ENCODE data around the gene CIITA.

The CIITA gene

DNA sequence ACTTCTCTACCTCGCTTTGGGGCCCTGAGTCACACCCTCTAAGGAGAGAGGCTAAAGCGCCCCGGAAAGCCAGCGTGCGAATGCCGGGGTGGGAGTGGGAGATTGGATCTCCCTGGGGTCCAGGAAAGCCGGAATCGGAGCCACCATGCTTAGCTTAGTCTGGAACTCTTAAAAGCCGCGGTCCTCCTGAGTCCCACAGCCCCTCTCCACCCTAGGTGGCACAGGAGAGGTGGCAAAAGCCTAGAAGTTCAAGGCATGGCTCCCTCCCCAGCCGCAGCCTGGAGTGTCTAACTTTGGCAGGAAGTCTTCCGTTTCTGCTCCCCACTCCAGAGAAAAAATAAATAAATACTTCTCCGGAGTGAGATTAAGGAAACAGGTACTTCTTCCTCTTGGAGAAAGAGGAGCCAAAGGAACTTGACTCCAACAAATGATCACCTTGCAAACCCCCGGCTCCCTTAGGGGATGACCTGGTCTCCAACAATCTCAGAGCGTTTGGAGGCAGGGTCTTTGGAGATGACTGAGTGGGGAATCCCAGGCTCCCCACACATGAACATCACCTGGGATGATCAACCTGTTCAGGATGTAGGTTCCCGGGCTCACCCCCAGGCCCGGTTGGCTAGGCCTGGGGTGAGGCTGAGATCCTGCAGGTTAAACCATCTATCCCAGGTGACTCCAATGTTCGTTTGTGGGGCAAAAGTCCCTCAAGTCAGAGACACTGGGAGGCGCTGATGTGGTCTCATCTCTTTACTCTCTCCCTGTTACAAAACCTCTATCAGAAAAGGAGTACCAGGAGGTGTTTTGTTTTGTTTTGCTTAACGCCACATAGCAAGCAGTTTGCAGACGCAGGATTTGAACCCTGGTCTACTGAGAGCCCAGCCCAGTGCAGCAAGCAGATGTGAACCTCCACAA is 2.9 kb downstream of the CIITA start:
- no peak for DNase-seq

DNA sequence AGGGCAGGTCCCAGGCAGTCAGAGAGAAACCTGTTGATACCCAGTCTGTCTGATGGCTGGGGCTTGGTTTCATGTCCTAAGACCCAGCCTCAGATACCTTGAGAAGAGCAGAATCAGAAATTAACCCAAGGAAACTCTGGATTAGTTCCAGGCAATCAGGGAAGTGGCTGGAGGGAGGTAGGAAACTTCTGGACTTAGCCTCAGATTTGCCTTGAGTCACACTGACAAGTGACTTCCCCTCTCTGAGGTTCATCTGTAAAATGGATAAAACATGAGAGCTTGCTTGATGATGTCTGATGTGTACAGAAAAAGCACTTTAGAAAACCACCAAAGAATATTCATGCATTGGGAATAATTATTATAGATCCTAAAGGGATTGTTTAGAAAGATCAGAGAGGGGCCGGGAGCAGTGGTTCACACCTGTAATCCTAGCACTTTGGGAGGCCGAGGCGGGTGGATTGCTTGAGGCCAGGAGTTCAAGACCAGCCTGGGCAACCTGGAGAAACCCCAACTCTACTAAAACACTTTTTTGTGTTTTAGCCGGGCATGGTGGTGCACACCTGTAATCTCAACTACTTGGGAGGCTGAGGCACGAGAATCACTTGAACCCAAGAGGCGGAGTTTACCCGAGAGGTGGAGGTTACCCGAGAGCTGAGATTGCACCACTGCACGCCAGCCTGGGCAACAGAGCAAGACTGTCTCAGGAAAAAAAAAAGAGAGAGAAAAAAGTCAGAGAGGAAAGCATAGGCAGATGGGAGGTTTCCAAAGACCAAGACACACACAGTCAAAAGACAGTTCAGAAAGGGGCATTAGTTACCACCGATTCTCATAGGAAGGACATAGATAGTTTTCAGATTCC is 3.8 kb downstream of the CIITA start:
- DNase-seq, result no peak

DNA sequence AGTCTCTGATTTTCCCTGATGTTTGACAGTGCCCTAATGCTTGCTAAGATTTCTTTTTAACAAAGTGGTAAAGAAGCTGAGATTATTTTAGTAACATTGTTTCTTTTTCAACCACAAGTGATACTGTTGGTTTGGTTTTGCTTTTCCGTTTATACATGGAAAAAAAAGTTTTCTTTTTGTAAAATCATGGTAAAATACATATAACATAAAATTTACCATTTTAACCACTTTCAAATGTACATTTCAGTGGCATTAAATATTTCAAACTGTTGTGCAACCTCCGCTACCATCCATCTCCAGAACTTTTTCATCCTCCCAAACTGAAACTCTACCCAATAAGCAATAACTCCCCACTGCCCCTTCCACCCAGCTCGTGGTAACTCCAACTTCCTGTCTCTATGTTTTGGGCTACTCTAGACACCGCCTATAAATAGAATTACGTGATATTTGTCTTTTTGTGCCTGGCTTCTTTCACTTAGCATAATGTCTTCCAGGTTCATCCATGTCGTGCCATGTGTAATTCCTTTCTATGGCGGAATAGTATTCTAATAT is 4.6 kb downstream of the CIITA start:
- DNase-seq, result no peak

DNA sequence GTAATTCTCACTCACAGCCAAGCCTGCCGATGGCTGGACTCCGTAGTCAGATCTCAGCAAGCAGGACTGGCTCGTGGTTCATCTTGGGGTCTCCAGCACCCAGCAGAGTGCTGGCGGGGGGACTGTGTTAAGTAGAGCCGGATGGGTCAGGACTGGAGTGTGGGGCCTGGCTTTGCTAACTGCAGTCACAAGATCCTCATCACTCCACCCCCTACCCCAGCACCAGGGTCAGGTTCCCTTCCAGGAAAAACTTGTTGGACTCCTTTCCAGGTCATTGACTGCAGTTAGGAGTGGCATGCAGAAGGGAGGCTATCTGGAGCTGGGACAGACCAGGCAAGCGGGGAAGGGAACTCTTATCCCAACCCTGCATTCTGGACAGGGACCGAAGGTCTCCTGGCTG is 6.0 kb downstream of the CIITA start:
- no peak for DNase-seq

DNA sequence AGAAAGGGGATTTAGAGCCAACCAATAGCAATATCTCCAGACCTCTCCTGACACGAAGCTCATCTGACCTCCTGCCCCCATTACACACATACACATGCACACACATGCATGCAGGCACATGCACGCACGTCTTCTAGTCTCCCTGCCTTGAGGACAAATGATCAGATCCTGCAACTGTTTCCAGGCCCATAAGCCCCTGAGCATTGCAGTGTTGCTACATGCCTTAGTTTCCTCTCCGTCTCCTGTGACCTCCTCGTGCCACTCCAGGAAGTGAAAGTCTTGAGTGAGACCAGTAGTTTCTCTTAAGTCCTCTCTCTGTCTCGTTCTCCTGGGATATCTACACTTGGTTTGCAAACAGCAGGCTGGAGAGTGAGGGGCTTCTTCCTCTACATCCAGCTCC is 8.2 kb downstream of the CIITA start:
- DNase-seq, result no peak

DNA sequence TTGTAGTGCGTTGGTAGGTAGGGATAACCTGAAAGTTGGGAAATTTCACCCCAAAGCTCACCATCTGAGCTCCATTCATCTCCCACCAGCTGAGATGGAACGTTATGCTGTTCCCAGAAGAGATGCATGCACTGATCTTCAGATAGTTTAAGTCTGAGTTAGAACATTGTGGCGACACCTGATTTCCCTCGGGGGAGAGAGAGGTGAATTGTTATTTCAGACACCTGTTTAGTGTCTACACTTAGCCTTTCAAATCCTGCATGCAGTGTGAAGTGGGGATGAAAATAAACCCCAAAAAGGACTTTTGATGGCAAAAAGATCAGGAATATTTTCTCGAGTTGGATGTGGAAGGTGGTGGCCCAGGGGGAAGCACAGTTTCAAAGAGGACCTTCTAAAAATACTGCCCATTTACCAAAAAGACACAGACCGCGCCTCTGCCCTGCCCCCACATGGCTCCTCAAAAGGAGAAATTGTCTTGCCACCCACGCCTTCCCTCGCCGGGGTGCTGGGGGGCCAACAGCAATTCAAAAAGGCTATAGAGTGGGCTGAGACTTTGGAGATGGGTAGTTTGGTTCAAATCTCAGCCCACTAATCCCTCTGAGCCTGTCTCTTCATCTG is 11.4 kb downstream of the CIITA start:
- DNase-seq, result no peak

DNA sequence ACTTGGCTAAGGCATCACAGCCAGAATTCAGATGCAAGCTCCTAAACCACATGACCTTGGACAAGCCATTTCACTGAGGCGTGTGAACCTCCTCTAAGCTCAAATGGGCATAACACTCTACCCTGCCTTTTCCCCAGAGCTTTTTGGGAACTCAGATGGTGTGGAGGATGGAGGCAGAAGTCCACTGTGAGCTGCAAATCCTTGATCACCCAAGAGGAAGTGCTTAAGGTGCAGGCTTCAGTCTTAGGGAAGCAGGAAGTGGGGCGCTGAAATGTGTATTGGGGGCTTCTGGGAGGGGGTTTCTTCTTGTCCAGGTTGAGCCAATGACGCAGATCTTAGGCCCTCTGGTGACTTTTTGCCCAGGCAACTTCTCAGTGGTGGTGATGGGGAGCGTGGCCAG is 12.9 kb downstream of the CIITA start:
- no peak for DNase-seq

DNA sequence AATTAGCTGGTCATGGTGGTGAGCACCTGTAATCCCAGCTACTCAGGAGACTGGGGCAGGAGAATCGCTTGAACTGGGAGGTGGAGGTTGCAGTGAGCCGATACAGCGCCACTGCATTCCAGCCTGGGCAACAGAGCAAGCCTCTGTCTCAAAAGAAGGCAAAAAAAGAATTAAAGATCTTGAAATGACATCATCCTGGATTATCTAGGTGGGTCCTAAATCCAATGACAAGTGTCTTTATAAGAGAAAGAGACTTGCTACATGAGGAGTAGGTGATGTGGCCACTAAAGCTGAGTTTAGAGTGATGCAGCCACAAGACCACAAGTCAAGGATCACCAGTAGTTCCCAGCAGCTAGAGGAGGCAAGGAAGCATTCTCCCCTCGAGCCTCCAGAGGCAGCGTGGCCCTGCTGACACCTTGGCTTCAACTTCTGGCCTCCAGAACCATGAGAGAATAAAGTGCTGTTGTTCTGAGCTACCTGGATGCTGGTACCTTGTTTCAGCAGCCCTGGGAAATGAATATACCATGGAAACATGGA is 15.8 kb downstream of the CIITA start:
- DNase-seq, result no peak

DNA sequence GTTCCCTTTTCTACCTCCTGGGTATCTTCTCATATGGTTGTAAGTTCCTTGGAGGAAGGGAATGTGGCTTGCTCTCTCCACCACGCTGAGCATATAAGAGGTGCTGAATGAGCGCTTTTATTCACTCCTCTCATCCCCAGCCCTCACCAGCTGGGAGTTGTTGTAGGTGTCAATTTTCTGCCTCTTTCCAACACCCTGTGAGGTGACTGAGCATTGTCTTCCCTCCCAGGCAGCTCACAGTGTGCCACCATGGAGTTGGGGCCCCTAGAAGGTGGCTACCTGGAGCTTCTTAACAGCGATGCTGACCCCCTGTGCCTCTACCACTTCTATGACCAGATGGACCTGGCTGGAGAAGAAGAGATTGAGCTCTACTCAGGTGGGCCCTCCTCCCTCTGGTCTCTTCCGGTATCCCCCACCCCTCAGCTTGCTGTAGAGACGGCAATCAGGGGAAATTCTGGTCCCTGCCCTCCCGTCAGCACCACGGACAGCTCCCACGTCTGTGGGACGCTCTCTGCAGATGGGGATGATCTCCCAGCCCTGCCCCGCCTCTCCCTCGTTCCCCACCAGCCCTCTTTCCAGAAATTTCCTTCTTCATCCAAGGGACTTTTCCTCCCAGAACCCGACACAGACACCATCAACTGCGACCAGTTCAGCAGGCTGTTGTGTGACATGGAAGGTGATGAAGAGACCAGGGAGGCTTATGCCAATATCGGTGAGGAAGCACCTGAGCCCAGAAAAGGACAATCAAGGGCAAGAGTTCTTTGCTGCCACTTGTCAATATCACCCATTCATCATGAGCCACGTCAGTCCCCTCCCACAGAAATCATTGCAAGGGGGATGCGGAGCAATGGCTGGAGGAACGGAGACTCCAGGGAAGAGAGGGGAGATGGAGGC is 18.3 kb downstream of the CIITA start:
- DNase-seq, result no peak

DNA sequence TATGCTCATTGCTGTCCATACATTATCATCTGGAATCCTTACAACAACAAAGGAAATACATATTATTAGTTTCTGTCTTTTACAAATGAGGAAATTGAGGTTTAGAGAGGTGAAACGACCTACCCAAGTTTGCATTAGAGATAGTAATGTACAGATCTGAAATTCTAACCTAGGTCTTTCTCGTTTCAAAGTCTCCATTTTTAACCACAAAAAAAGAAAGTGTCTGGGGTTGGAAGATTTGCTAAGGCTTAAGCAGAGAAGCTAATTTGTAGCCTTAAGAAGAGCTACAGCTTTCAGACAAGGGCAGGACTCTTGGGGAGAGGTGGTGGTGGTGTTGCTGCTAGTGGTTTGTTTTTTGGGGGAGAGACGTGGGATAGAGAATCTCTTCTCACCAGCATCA is 19.2 kb downstream of the CIITA start:
- DNase-seq, result no peak

DNA sequence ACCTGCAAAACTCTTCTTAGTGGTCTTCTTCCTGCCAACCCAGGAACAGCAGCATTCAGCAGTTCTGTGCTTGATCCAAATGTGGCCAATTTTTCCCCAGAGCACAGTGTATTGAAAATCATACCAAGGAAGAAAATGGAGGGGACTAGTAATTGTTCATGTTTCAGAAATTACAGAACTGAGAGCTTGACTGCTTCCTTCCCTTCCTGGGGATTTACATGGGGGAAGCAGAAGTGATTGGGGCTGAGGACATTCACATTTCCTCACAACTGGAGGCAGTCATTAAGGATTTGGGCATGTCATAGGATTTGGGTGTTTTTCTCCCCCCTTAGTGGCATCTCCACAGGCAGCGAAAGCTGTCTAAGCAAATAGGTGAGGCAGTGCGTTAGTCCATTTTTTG is 19.7 kb downstream of the CIITA start:
- DNase-seq, result no peak

DNA sequence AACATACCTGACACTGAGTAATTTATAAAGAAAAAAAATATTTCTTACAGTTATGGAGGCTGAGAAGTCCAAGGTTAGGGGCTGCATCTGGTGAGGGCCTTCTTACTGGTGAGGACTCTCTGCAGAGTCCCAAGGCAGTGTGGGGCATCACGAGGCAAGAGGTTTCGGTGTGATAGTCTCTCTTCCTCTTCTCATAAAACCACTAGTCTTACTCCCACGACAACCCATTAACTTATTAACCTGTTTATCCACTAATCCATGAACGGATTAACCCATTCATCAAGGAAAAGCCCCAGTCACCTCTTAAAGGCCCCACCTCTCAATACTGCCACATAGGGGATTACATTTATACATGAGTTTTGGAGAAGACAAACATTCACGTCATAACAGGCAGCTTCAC is 20.1 kb downstream of the CIITA start:
- DNase-seq, result no peak

DNA sequence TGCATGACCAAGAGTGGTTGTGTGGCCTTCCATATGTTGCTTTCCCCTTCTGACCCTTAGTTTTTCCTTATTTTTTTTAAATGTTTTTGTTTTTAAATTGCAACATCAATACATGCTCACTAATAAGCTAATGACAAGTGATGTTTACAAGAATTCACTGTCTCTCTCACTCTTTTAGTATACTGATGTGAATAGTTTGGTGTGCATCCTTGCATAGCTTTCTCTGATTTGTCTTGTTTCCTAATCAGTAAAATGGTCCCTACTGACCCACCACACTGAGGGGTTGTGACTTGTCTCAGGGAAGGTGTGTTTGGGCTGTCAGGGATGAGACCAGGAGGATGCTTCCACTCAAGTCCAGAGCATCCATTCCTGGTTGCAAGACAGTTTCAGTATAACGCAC is 26.0 kb downstream of the CIITA start:
- DNase-seq, result no peak

DNA sequence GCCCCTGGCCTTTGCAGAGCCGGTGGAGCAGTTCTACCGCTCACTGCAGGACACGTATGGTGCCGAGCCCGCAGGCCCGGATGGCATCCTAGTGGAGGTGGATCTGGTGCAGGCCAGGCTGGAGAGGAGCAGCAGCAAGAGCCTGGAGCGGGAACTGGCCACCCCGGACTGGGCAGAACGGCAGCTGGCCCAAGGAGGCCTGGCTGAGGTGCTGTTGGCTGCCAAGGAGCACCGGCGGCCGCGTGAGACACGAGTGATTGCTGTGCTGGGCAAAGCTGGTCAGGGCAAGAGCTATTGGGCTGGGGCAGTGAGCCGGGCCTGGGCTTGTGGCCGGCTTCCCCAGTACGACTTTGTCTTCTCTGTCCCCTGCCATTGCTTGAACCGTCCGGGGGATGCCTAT is 29.5 kb downstream of the CIITA start:
- no peak for DNase-seq

DNA sequence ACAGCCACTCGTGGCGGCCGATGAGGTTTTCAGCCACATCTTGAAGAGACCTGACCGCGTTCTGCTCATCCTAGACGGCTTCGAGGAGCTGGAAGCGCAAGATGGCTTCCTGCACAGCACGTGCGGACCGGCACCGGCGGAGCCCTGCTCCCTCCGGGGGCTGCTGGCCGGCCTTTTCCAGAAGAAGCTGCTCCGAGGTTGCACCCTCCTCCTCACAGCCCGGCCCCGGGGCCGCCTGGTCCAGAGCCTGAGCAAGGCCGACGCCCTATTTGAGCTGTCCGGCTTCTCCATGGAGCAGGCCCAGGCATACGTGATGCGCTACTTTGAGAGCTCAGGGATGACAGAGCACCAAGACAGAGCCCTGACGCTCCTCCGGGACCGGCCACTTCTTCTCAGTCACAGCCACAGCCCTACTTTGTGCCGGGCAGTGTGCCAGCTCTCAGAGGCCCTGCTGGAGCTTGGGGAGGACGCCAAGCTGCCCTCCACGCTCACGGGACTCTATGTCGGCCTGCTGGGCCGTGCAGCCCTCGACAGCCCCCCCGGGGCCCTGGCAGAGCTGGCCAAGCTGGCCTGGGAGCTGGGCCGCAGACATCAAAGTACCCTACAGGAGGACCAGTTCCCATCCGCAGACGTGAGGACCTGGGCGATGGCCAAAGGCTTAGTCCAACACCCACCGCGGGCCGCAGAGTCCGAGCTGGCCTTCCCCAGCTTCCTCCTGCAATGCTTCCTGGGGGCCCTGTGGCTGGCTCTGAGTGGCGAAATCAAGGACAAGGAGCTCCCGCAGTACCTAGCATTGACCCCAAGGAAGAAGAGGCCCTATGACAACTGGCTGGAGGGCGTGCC is 30.1 kb downstream of the CIITA start:
- DNase-seq, result no peak

DNA sequence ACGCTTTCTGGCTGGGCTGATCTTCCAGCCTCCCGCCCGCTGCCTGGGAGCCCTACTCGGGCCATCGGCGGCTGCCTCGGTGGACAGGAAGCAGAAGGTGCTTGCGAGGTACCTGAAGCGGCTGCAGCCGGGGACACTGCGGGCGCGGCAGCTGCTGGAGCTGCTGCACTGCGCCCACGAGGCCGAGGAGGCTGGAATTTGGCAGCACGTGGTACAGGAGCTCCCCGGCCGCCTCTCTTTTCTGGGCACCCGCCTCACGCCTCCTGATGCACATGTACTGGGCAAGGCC is 30.7 kb downstream of the CIITA start:
- no peak for DNase-seq

DNA sequence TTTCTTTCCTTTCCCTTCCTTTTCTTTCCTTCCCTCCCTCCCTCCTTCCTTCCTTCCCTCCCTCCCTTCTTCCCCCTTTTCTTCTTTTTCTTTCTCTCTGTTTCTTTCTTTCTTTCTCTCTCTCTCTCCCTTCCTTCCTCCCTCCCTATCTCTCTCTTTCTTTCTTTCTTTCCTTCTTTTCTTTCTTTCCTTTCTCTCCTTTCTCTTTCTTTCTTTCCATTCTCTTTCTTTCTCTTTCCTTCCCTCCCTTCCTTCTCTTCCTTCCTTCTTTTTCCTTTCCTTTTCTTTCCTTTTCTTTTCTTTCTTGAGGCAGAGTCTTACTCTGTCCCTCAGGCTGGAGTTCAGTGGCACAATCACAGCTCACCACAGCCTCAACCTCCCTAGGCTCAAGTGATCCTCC is 34.3 kb downstream of the CIITA start:
- no peak for DNase-seq

DNA sequence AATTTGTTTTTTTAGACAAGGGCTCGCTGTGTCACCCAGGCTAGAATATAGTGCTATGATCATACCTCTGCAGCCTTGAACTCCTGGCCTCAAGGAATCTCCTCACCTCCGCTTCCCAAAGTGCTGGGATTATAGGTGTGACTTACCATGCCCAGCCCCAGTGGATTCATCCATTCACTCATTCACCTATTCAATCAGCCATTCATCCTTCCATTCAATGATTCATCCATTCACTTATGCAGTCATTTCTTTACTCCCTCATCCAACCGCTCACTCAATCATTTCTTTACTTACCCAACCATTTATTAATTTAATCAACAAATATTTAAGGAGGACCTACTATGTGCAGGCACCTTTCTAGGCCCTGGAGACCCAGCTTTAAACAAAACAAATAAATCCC is 39.5 kb downstream of the CIITA start:
- DNase-seq, result no peak

DNA sequence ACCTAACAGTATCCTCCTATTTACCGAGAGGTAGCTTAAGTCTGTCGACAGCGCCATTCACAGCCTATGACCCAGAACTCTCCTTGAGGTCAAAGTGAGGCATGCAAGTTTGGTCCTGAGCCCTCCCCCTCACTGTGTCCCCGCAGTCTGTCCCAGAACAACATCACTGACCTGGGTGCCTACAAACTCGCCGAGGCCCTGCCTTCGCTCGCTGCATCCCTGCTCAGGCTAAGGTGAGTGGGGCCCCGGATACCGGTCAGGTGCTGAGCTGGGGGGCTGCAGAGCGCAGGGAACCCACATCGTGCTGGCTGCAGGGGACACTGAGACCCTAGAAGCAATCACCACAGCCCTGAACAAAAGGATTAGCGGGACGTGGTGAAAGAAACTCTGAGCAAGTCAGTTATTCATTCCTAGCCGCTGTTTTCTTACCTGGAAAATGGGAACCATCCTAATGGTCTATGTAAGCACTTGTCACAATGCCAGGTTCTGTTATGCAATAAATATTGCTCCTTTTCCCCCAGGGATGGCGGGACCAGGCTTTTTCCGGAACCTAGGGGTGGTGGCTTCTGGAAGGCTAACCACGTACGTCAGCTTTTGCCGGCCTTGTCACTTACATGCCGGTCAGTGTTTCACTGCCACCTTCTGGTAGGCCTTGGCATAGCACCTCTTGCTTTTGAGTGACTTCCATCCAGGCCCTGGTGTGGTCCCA is 41.4 kb downstream of the CIITA start:
- DNase-seq, result peak; percentile 70 to 79

DNA sequence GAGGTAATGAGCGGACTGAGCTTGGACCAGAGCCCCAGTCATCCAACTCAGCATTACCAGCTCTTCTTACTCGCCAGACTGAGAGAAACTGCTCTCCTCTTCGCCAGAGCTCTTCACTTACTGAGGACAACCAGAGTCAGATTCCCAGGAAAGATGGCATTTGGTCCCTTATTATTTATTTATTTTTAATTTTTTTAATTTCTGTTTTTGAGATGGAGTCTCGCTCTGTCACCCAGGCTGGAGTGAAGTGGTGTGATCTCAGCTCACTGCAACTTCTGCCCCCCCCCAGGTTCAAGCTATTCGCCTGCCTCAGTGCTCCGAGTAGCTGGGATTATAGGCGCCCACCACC is 42.0 kb downstream of the CIITA start:
- no peak for DNase-seq
